Measurements from ENCODE around the gene FGF22.

GRCh38 chr19:670609-671075 lies 31.0 kb downstream of the FGF22 start:
- TF ChIP-seq CTCF (IDR thresholded peaks at IDR 0.05; ENCODE audit: borderline replicate concordance, extremely low read depth, low read length, poor library complexity, severe bottlenecking) = peak; percentile 17
- TF ChIP-seq EZH2 (IDR thresholded peaks at IDR 0.05; ENCODE audit: borderline replicate concordance, low read depth, low read length, severe bottlenecking) = no peak
